Kidney glomerular epithelial cell (primary cell): ENCODE measurements around the gene FABP1.

Experiments used
- DNase-seq: peaks from one replicate; lab custom pipeline; 2025; lab: John Stamatoyannopoulos, UW

FABP1 gene

DNA sequence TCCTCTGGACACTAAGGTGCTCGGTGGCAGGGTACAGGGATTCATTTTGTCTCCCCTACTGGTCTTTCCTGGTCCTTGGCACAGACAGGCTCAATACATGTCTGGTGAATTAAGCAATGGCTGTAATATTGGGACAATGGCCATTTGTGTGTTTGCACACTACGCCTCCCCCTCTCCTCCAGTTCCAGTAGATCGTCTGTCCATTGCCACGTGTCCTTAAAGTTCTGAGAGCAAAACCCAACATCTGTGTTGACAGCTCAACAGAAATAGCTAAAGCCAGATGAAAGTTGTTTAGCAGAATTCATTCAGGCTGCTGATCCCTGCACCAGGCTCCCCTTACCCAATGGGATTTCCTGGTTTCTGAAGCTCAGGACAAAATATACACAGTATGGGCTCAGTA lies 9.0 kb upstream of the FABP1 start:
- DNase-seq, result no peak

DNA sequence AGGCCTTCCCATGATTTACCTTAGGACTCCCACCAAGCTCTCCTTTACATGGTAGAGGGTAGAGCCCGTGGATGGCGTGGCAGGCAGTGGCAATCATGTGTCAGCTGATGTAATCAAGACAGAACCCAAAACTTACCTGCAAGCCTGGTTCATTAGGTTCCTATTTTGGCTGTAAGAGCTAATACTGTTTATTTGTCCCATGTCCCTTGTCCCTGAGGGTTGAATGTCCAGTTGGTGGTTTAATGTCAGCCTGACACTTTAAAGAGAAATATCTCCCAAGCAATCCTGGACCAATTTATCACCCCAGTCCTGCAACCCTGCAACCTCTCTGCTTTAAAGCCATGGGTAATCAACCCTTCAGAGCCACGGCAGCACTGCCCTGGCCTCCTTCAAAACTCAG lies 6.0 kb upstream of the FABP1 start:
- DNase-seq, result no peak

DNA sequence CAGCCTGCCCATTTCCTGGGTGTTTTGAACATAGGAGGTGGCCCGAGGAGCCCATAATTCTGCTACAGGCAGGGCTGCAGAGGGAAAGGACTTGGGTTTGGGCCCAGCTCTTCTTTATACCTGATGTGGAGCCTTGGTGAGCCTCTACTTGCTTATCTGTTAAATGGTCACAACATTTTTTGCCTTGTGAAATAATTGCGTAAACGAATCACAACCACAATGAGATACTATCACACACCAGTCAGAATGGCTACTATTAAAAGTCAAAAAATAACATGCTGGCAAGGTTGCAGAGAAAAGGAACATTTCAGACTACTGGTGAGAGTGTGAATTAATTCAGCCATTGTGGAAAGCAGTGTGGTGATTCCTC lies 4.1 kb upstream of the FABP1 start:
- DNase-seq, result no peak

DNA sequence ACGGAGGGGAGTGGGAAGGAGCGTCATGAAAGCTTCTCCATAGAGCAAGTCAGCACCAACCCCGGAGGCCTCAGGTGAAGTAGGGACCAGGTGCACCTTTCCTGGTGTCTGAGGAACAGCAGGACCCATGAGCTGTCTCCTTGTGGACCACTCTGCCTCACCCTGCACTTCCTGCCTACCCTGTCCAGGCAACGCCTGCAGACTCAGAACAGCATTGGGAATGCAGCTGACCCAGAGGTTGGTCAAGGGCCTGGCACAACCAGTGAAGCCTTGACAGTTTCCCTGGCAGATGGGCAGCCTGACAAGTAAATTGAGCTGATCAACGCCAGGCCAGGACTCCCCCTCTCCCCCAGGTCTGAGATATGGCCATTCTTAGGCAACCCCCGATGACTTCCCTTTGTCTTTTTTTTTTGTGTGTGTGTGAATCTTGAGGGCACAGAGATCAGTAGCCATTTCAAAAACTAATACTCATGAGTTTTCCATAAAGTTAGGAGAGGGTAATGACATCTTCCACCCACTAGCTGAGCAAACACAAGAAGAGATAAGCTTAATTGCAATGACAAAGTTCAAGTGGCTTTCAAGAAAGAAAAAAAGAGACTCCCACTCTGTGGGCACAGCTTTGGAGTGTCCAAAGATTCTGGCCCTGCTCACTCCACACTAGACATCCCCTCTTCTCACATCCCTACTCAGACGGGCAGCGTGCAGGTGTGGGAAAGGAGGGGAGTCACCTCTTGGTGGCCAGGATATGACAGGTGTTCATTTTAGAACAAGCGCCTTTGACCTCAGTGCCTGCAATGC lies 3.5 kb upstream of the FABP1 start:
- no peak for DNase-seq

DNA sequence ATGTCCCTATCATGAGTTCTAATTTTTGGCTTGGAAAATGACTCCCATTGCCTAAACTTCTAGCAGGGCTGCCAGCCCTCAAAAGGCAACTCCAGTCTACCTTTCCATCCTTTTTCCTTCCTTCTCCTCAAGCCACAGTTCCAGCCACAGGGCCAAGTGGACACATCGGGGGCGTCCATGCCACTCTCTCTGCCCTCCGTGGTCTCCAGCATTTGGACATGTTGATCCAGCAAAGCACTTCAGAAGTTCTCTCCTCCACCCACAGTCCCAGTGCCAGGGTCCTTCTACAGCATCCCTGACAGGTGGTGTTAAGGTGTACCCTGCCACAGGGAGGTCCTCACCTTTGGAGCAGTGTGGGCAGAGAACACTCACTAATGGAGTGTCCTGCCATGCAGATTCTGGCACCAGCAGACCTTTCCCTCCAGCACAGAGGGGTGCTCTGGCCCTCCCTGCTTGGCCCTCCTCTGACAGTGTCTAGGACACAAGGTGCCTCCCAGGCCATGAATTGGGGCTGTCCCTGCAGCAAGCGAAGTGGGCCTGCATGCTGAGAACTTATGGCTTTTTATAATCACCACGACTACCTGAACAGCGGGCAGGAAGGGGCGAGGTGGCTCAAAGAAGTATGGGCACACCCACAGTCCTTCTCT lies 1.6 kb upstream of the FABP1 start:
- no peak for DNase-seq

DNA sequence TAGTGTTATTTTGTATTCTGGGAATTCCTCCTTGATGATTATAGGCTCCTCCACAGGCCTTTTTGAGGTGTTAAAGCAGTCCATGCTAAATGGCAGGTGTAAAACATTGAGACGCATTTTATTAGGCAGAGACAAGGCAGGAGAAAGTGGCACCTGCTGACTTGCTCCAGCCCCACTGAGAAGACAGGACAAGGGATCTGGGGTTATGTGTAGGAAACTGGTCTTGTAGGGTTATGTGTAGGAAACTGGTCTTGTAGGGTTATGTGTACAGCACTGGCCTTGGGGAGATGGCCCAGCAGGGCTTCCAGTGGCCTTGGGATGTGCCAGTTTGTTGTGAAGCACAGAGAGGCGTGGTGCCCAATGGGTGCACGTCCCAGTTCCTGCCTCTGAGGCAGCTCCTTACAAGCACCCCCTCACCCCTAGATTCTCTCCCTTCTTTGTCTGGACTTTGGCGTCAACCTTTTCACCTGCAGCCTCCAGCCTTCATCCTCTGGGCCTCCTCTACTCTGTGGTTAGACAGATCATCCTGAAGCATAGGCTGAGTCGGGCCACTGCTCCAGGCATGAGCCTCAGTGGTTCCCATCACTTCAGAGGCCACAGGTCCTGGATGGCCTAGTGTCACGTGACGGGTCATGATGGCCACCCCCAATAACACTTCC lies 921 bp upstream of the FABP1 start:
- DNase-seq, result no peak

DNA sequence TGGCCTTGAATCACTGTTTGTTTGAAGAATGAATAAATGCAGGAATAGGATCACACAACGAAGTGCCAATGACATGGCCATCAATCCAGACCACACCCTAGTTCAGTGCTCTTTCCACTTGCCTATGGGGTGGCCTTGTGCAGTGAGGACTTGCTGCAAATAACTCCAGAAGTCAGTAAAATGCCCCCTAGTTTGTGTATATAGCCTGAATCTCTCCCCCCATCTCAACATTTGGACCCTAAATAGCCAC lies 299 bp downstream of the FABP1 start:
- DNase-seq, result no peak

DNA sequence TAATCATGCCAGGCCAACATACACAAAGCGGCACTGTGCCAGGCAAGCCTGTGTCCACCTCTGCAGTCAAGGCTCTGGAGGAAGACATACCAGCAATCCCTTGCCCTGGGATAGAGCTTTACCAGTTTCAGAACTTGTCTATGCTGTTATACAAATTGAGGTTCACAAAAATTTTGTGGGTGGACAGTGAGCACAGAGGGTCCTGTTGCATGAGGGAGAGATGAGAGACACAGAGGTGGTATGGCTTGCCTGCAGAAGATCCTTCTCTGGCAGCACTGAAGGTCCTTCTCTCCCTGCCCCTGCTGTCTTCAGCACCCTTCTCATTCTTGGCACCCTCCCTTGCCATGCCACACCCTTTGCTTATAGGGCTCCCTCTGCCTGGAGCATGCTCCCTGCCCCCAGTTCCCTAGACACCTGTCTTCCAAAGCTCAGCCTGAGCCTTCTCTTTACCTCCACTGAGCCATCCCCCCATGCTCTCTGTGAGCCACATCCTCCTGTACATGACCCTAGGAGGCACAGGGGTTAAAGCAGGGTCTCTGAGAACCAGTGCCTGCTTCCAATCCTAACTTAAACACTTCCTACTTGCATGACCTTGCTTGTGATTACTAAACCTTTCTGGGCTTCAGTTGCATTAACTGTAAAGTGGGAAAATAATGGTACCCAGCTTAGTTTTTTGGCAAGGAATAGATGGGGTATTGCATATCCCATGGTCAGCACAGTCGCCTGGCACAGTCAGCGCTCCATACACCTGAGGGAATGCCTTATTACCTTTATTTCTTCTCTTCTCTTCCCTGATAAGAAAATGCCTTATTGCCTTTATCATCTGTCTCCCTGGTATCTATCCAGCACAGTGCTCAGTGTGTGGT lies 857 bp downstream of the FABP1 start:
- no peak for DNase-seq

DNA sequence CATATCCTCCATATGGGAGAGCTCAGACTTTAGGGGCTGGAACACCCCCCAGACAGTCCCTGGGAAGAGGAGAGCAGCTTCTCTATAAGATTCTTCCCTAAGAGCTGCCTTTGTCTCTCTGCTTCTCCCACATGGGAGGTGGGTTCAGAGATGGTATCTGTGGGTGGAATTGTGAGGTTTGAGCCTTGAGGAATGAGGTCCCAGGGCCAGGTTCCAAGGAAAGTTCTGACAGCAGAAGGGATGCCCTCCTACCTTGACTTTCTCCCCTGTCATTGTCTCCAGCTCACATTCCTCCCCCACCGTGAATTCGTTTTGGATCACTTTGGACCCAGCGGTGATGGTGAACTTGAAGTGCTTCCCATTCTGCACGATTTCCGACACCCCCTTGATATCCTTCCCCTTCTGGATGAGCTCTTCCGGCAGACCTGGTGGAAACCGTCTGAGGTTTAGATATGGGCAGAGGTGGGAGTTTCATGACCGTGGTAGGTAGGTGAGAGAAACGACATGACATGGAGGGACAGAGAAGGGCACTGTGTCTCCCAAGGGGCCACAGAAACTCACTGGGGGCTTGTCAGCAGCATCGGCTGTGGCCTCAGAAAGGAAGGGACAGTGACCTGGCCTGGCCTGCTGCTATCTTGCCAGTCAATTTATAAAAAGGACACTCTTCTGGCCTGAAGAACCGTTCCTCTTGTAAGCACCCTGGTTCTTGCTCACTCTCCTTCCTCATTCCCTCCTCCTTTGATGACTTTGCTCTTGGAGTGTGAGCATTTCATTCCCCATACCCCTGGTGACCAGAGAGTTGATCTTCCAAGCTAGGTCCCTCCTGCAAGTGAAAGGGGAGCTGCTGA lies 1.7 kb downstream of the FABP1 start:
- no peak for DNase-seq

DNA sequence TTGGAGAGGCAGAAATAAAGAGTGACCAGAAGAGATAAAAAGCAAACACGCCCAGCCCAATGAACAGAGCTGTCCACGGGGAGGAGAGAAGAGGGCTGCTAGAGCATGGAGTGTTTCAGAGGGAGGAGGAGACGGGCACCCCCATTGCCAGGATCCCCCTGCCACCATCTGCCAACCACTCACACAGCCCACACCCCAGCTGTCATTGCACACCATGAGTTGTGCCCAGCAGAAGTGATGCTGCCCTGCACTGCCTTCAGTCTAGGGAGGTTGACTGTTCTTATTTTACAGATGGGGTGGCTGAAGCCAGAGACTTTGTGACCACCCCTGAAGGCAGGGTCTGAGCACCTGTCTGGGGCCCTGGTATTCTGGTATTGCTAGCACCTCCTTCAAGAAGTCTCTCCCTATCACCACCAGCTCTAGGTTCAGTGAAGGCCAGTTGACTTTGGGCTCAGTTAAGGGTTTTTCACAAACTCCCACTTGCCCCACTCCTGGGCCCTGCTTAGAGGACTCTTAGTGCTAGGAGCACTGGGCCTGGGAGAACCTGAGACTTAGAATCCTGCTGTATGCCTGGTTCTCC lies 2.4 kb downstream of the FABP1 start:
- DNase-seq, result no peak

DNA sequence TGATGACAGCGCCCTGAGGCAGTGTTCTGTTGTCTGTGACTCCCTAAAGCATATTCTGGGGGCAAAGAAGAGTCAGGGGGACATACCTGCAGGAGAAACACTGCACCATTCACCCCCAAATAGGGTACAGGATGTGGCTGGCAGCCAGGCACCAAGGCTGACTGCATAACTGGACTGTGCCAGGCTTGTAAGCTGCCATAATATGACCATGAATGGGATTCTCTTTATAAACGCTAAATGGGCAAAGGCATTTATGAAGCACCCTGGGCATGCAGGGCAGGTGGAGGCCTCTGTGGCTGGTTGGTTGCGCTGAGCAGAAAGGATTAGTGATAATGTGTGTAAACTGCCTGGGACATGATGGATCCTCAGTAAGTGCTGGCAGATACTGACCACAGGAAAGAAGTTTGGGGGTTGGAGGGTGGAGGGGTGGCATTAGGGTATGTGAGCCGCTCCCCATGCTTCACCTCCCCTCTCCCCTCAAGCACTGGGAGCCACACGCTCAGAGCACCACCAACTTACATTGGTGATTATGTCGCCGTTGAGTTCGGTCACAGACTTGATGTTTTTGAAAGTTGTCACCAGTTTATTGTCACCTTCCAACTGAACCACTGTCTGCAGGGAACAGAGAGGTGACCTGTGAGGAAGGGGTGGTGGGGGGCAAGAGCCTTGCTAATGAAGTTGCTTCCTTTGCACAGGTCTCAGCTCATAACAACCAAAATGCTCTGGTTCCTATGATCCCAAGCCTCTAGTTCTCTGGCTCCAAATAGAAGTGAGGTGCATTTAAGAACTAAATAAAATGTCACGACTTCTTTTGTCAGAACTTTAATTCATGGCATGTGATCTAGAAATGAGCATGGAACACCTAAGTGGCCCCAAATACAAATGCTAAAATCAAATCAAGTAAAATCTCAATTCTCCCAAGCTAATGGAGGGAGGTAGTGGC lies 3.6 kb downstream of the FABP1 start:
- no peak for DNase-seq

DNA sequence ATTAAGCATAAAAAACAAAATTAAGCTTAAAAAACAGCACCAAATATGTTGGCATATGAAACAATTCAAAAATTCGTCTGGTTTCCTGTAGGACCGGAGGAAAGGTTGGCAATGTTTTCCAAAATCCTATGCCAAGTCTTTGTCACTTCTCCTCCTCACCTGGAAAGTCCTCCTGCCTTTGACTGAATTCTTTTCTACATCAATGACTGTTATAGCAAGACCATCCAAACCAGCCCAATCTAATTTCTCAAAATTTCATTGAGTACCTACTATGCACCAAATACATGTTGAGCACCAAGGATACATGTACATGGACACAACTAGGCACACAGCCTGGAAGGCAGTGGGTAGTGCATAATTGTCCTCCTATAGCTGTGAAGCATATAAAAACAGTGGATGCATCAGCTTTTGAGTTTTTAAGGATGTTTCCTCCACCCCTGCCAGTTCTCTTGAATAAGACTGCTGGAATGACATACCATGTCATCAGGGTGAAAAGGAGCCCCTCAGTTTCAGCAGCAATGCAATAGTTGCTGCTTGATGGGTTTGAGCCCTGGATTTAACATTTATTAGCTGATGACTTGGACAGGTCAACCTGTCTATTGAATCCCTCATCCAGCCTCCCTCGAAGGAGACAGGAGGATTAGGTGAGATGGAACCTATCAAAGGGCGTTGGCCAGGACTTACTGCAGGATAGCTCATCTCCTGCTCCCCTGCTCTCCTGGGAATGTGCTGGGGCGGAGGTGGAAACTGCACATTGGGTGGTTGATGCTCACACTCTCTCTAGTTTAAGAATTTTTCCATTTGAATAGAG lies 4.5 kb downstream of the FABP1 start:
- no peak for DNase-seq

DNA sequence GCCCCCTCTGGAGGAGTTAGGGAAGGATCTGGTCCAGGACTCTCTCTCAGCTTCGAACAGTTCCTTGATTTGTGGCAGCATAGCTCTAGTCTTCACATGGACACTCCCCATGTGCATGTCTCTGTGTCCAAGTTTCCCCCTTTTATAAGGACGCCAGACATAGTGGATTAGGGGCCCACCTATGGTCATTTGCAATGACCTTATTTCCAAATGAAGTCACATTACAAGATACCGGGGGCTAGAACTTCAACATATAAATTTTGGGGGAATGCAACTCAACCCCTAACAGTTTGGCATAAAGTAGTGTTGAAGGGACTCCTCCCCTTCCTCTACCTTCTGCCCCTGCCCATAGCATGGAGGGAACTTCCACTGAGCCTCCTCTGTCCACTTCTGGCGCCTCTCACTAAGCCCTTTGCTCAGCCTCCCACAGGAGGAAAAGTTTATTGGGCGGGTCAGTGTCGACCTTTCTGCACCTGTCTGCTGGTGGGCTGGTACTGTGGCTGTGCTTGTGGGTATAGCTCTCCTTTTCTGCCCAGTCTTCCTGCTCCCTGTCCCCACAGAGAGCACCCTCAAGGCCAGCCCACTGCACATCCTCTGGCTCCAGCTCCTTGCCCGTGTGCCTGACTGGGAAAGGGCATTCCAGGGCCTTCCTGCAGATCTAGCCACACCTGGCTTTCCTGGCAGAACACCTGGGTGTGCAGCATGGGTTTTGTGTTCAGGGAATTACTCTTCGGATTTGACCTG lies 5.5 kb downstream of the FABP1 start:
- DNase-seq, result no peak

DNA sequence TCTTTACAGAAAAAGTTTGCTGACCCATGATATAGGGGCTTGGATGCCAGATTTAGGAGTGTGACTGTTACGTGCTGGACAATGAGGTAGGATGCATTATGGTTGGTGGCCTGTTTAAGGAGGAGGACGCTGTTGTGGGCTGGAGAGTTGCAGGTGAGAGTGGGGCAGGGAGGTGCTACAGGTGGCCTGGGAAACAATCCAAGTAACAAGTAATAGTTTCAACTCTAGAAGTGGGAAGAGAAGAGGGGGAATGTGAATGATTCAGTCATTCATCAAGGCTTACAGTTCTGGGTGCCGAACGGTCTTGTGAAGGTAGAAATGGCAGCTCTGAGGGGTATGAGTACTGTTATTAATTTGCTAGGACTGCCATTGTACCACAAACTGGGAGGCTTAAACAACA lies 6.2 kb downstream of the FABP1 start:
- DNase-seq, result no peak

DNA sequence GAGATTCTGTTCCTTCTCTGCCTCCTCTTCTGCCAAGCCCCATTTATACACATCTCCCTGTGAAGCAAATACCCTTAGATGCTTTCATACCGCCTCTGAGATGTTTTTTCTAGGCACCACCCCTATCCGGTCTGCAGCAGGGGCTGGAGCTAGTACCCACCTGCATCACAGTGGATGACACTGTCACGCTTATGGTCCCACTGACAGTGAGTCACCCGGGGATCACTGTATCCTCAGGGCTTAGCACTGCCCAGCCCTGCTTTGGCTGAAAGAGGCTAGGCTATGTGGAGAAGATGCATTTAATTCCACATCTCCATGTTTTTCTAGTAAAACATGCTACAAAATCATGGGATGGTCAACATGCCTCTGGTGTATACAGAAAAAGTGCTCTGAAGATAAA lies 9.9 kb downstream of the FABP1 start:
- DNase-seq, result no peak

DNA sequence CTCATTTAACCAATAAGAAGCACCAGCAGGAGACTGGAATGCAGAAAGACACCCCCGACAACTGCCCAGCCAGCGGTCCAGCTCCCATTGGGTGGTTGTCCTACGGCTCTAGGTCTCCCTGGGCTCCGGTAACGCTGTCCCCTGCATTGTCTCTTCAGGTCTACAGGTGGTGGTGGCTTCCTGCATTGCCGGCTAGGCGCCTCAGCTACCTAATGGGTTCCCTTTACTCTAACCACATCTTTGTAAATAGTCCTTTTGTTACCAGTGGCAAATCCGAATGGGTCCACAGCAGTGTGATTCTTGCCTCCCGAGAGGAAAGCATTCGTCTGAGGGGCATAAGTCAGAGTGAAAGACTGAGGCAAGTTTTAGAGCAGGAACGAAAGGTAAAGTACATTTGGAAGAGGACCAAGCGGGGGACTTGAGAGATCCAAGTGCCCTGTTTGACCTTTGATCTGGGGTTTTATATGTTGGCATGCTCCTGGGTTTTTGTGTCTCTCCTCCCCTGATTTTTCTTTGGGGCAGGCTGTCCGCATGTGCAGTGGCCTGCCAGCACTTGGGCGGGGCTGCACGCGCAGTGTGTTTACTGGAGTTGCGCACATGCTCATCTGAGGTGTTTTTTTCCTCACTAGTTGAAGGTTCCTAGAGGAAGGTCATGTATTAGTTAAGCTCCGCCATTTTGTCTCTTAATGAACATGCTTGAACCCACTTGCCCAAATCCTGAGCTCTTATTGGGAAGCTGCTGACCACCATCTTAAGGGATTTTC lies 11.0 kb downstream of the FABP1 start:
- DNase-seq, result no peak

DNA sequence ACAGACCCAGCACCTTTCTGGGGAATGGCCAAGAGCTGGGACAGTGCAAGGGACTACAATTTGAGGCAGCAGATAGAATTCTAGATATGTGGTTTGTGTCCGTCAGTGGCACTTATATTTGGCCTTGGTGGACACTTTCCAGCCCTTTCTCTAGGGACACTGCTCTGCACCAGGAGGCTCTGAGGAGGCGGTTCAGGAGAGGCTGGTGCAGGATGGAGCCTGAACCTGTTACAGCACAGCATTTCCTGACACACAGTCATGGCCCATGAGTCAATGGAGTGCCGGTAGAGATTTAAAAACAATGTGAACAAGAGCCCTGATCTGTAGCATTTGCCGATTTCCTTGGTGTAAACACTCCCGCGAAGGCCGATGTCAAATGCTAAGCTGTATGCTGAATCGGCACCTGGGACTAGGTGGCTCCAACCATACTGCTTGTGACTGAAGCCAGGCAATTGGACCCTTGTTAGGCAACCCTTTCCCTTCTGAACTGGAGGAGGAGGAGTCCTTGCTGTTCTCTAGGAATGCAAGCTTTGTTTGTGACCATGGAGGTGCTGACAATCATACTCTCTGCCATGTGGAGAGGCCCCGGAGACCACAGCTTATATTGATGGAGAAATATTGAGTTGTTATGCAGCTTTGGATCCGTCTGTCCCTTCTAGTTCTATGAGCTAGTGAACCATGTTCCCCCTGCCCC lies 11.9 kb downstream of the FABP1 start:
- DNase-seq, result no peak
